H7 (cell line): ENCODE results near the gene KRTAP10-9. TPM values are rescaled to one million over a fixed set of nuclear protein-coding genes. Genes with fewer than 3 reads are reported as not detected.
"Not testable (repeated sequence)": the region's sequence is repeated elsewhere in the genome, so short reads cannot be mapped to it uniquely, and the experiment has no call there.

Experiments used
- DNase-seq: peaks from one replicate; pipeline ENCODE4 v3.0.0; 2012
- H3K27me3 ChIP-seq: 2 replicates; pipeline ENCODE4 v1.6.0; 2011; ENCODE audit warnings: mild to moderate bottlenecking, low read length; ENCODE audit not compliant: control insufficient read depth, insufficient read depth
- H3K36me3 ChIP-seq: replicated peaks from 2 replicates; pipeline ENCODE4 v1.5.1; 2011; ENCODE audit warnings: low read length; ENCODE audit not compliant: control insufficient read depth, insufficient read depth
- H3K4me3 ChIP-seq: 2 replicates; pipeline ENCODE4 v1.5.1; 2011; ENCODE audit warnings: low read depth, mild to moderate bottlenecking, control low read depth, low read length, moderate library complexity; ENCODE audit not compliant: insufficient read depth
- total RNA-seq: library from RNA; depleted of rRNA; stranded (reverse); fragments of >200 nt; shearing (Covaris generic); gene quantifications from 2 replicates; pipeline ENCODE4 v1.2.3, GENCODE V29; 2014

The KRTAP10-9 gene
- total RNA-seq, 1 experiment from 2014 or later, result not detected

GRCh38 chr21:44601596-44602462 is 25.1 kb upstream of the KRTAP10-9 start:
- peak; percentile 42 for DNase-seq
- Histone ChIP-seq H3K36me3 (no peaks in the 10 kb centered on the region), H3K27me3 (no peaks in the 10 kb centered on the region), H3K4me3 (no peak overlapping the region)

- H3K36me3 ChIP-seq, result no peaks in the 10 kb centered on the region
Measured at GRCh38 chr21:44602463-44602850, 24.4 kb upstream of the KRTAP10-9 start.

GRCh38 chr21:44603109-44603875 is 23.6 kb upstream of the KRTAP10-9 start:
- DNase-seq, result no peak
- Histone ChIP-seq H3K27me3 (no peaks in the 10 kb centered on the region), H3K36me3 (no peaks in the 10 kb centered on the region), H3K4me3 (no peak overlapping the region)

More at GRCh38 chr21:44602463-44602850, 24.4 kb upstream of the KRTAP10-9 start:
- no peaks in the 10 kb centered on the region for H3K27me3 ChIP-seq
- no peak overlapping the region for H3K4me3 ChIP-seq
- no peak for DNase-seq

- no peak overlapping the region for H3K4me3 ChIP-seq
- DNase-seq, result no peak
- no peaks in the 10 kb centered on the region for H3K36me3 ChIP-seq
- H3K27me3 ChIP-seq, result no peaks in the 10 kb centered on the region
Measured at GRCh38 chr21:44603911-44604310, 23.0 kb upstream of the KRTAP10-9 start.

GRCh38 chr21:44606495-44606894 is 20.4 kb upstream of the KRTAP10-9 start:
- H3K4me3 ChIP-seq, result no peak overlapping the region
- H3K27me3 ChIP-seq, result no peaks in the 10 kb centered on the region
- H3K36me3 ChIP-seq, result no peaks in the 10 kb centered on the region
- no peak for DNase-seq

- no peak for DNase-seq
- H3K4me3 ChIP-seq, result no peak overlapping the region
- no peaks in the 10 kb centered on the region for H3K27me3 ChIP-seq
- no peaks in the 10 kb centered on the region for H3K36me3 ChIP-seq
Measured at GRCh38 chr21:44609193-44609592, 17.7 kb upstream of the KRTAP10-9 start.

- not testable (repeated sequence) for DNase-seq, H3K27me3 ChIP-seq, H3K36me3 ChIP-seq, H3K4me3 ChIP-seq
Measured at GRCh38 chr21:44610157-44610843, 16.6 kb upstream of the KRTAP10-9 start.

GRCh38 chr21:44611551-44611950 is 15.3 kb upstream of the KRTAP10-9 start:
- H3K36me3 ChIP-seq, result no peaks in the 10 kb centered on the region
- H3K27me3 ChIP-seq, result no peaks in the 10 kb centered on the region

GRCh38 chr21:44612029-44612486 is 14.8 kb upstream of the KRTAP10-9 start, which contains the start of gene KRTAP10-8:
KRTAP10-8 (plus strand) TSS chr21:44612079; CDS start chr21:44612101, 22 bp downstream.
- Histone ChIP-seq H3K4me3 (no peak within 1 kb of the TSS), H3K27me3 (no peaks in the 10 kb centered on the region), H3K36me3 (no peaks in the 10 kb centered on the region)
- no peak for DNase-seq

More at GRCh38 chr21:44611551-44611950, 15.3 kb upstream of the KRTAP10-9 start:
- no peak for DNase-seq
- H3K4me3 ChIP-seq, result no peak overlapping the region

GRCh38 chr21:44612669-44613229 is 14.1 kb upstream of the KRTAP10-9 start:
- Histone ChIP-seq H3K36me3 (no peaks in the 10 kb centered on the region), H3K4me3 (no peak overlapping the region), H3K27me3 (no peaks in the 10 kb centered on the region)
- no peak for DNase-seq

GRCh38 chr21:44613386-44614155 is 13.3 kb upstream of the KRTAP10-9 start:
- Histone ChIP-seq H3K27me3 (no peaks in the 10 kb centered on the region), H3K36me3 (no peaks in the 10 kb centered on the region), H3K4me3 (no peak overlapping the region)
- no peak for DNase-seq

- Histone ChIP-seq H3K27me3 (no peaks in the 10 kb centered on the region), H3K4me3 (no peak overlapping the region), H3K36me3 (no peaks in the 10 kb centered on the region)
- DNase-seq, result no peak
Measured at GRCh38 chr21:44614161-44614631, 12.7 kb upstream of the KRTAP10-9 start.

- no peak for DNase-seq
- H3K27me3 ChIP-seq, result no peaks in the 10 kb centered on the region
- no peaks in the 10 kb centered on the region for H3K36me3 ChIP-seq
- H3K4me3 ChIP-seq, result no peak overlapping the region
Measured at GRCh38 chr21:44614961-44615391, 11.9 kb upstream of the KRTAP10-9 start.
